OCI-LY7 (cell line): ENCODE data around the gene IGFBP2.

Experiments
- EZH2phosphoT487 ChIP-seq: fragments of 200-600 bp; sonication (generic); IDR thresholded peaks from 2 replicates; pipeline ENCODE4 v1.6.1; 2018; ENCODE audit warnings: low read depth, borderline replicate concordance, mild to moderate bottlenecking, mixed run types, antibody characterized with exemption, low read length, moderate library complexity, mixed read lengths
- TF ChIP-seq, protein P1 (sequence below): fragments of 200-600 bp; sonication (generic); conservative IDR thresholded peaks from 2 replicates; pipeline ENCODE4 v1.5.1; 2014; ENCODE audit warnings: mild to moderate bottlenecking, antibody characterized with exemption, low read length, moderate library complexity, mixed read lengths

DNA sequence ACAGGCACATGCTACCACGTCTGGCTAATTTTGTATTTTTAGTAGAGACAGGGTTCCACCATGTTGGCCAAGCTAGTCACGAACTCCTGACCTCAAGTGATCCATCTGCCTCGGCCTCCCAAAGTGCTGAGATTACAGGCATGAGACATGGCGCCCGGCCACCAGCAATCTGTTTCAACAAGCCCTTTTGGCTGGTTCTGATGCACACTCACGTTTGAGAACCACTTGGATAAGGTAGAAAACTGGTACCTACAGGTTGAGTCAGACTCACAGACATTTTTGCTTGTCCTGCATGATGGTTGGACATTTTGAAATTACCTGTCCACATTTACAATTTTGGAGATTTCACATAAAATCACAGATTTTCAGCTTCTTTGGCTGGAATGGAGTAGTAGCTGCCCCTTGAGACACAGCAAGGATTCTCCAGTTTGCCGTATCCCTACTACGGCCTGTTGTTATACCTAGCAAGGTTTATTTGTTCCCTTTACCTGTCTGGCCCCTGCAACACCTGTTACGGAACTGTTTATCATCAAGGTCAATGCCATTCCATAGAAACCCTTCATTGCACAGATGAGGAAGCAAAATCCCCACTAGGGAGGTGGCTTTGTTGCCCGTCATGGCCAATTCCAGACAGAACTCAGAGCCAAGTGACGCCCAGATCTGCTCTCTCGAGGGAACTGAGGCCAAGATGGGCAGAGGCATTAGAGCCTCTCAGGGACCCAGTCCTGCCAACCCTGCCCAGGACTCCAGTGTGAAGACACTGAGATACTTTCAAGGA, 31.4 kb upstream of the IGFBP2 start:
- TF ChIP-seq, protein P1, sequence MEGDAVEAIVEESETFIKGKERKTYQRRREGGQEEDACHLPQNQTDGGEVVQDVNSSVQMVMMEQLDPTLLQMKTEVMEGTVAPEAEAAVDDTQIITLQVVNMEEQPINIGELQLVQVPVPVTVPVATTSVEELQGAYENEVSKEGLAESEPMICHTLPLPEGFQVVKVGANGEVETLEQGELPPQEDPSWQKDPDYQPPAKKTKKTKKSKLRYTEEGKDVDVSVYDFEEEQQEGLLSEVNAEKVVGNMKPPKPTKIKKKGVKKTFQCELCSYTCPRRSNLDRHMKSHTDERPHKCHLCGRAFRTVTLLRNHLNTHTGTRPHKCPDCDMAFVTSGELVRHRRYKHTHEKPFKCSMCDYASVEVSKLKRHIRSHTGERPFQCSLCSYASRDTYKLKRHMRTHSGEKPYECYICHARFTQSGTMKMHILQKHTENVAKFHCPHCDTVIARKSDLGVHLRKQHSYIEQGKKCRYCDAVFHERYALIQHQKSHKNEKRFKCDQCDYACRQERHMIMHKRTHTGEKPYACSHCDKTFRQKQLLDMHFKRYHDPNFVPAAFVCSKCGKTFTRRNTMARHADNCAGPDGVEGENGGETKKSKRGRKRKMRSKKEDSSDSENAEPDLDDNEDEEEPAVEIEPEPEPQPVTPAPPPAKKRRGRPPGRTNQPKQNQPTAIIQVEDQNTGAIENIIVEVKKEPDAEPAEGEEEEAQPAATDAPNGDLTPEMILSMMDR: no peak
- no peak for TF ChIP-seq EZH2phosphoT487
